Ovary (tissue), 9 donors: ENCODE results near the gene HPCAL1. TPM values are rescaled to one million over a fixed set of nuclear protein-coding genes. Genes with fewer than 3 reads are reported as not detected.

Experiments used
- DNase-seq, 5 donors: peaks; one replicate each; pipeline ENCODE4 v3.0.0-alpha.2; 2019 to 2020
- H3K27ac ChIP-seq, 2 donors: fragments of 200-600 bp; one replicate each; pipeline versions ENCODE4 v1.5.1 to v1.8.0; 2019 to 2022
- H3K27me3 ChIP-seq: fragments of 200-600 bp; one replicate; pipeline ENCODE4 v1.8.0; 2022
- H3K36me3 ChIP-seq: fragments of 200-600 bp; sonication (generic); one replicate; pipeline ENCODE4 v1.5.1; 2019
- H3K4me1 ChIP-seq: one replicate; pipeline ENCODE4 v1.8.1; 2013; ENCODE audit warnings: mild to moderate bottlenecking, moderate library complexity; ENCODE audit not compliant: insufficient read depth
- H3K4me3 ChIP-seq: fragments of 200-600 bp; sonication (generic); one replicate; pipeline ENCODE4 v1.5.1; 2017
- H3K9me3 ChIP-seq, 2 donors: fragments of 200-600 bp in 1 of 2; sonication (generic) in 1 of 2; one replicate each; pipeline versions ENCODE4 v1.5.1 to v1.8.1; 2013 to 2019; ENCODE audit warnings: mild to moderate bottlenecking in 1 of 2, moderate library complexity in 1 of 2
- EP300 ChIP-seq: sonication (generic); formaldehyde crosslinking; IDR thresholded peaks from one replicate; pipeline ENCODE4 v1.6.1; 2017; ENCODE audit warnings: antibody characterized with exemption
- POLR2A ChIP-seq: fragments of 450-650 bp; IDR thresholded peaks from one replicate; pipeline ENCODE4 v1.6.1; 2017; ENCODE audit warnings: antibody characterized with exemption, mild to moderate bottlenecking, moderate library complexity
- WGBS, 3 donors: extraction: QIAGEN DNeasy Blood & Tissue Kit in 1 of 3; methylation state at CpG; one replicate each; pipeline versions ENCODE4 v1.1.5 to v1.1.7; 2013 to 2017; 5-methylcytosine and 5-hydroxymethylcytosine counted together
- intact Hi-C, 4 donors: fragments of 100-400 bp; cut with DNase I; formaldehyde crosslinking; loops; one replicate each; pipeline versions ENCODE4 v1.11.0 to v1.15.1; 2022 to 2023
- polyA plus RNA-seq, 2 donors: library from polyadenylated mRNA; stranded (reverse); fragments of 200-250 nt in 1 of 2; fragments of 350-450 nt in 1 of 2; fragmentation: Illumina TruSeq in 1 of 2; extraction: RNeasy Lipid Tissue Mini Kit (QIAGEN cat#74804) in 1 of 2; gene quantifications; one replicate each; pipeline ENCODE4 v1.2.3, GENCODE V29; 2013 to 2014
- total RNA-seq, 7 donors: library from RNA; depleted of rRNA in 2 of 7; stranded (reverse); fragments of >200 nt in 2 of 7; fragmentation: NEBNext Ultra II Directional in 3 of 7; extraction: Animal tissue kit (Norgen Biotek cat#: 25700) in 3 of 7; gene quantifications; one replicate each; pipeline versions ENCODE4 v1.1.0 to v1.2.4, GENCODE V29; 2016 to 2023
- TF ChIP-seq, protein P1 (sequence below), 3 donors: fragments of 450-650 bp in 2 of 3; fragments of 200-600 bp in 1 of 3; IDR thresholded peaks; one replicate each; pipeline versions ENCODE4 v1.5.1 to v1.8.0; 2016 to 2022; ENCODE audit warnings: antibody characterized with exemption in 3 of 3, mild to moderate bottlenecking in 1 of 3
- donor health status: DM: no; HTN: no; CAD: no; lungs with moderate emphysema.
- donor health status: DM: no; HTN: no; CAD: no.
- donor health status: Bipolar disorder and iron deficiency.
- donor health status: DM: yes; HTN: yes; CAD: no.
- donor health status: DM: no; HTN: no; CAD: no.
- donor health status: DM: yes; HTN: yes; CAD: no.

The HPCAL1 gene
- total and polyA plus RNA-seq, 9 donors: 11.4 to 69.5 (median 18.5) TPM

DNA sequence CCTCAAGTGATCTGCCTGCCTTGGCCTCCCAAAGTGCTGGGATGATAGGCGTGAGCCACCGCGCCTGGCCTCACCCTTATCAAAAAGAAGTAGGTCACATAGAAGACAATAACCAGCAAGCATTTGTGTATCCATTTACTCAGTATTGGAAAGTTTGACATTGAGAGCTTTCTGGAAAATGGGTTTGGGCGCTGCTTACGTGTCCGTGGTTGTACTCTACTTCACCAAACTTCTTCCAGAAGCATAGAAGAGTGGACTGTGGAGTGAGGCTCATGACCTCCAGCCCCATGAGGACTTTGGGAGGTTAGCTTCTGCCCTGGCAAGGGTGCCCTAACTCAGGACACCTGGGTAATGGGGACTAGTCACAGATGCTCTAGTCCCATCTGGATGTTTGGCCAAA is 149.1 kb downstream of the HPCAL1 start:
- no peaks in the 10 kb centered on the region for H3K4me1 ChIP-seq
- no peak overlapping the region for H3K4me3 ChIP-seq
- 96 to 97% (median 96%) methylated on average over 6 of the region's 6 CpGs for WGBS, 3 donors
- intact Hi-C loops: no loop called here
- no peak overlapping the region for H3K27ac ChIP-seq
- DNase-seq: no peak
- H3K9me3 ChIP-seq: no peaks in the 10 kb centered on the region
- no peaks in the 10 kb centered on the region for H3K27me3 ChIP-seq
- TF ChIP-seq POLR2A (no peak), EP300 (no peak)
- TF ChIP-seq, protein P1, sequence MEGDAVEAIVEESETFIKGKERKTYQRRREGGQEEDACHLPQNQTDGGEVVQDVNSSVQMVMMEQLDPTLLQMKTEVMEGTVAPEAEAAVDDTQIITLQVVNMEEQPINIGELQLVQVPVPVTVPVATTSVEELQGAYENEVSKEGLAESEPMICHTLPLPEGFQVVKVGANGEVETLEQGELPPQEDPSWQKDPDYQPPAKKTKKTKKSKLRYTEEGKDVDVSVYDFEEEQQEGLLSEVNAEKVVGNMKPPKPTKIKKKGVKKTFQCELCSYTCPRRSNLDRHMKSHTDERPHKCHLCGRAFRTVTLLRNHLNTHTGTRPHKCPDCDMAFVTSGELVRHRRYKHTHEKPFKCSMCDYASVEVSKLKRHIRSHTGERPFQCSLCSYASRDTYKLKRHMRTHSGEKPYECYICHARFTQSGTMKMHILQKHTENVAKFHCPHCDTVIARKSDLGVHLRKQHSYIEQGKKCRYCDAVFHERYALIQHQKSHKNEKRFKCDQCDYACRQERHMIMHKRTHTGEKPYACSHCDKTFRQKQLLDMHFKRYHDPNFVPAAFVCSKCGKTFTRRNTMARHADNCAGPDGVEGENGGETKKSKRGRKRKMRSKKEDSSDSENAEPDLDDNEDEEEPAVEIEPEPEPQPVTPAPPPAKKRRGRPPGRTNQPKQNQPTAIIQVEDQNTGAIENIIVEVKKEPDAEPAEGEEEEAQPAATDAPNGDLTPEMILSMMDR (IDR thresholded peaks at IDR 0.05): no peak
- H3K36me3 ChIP-seq: no peaks in the 10 kb centered on the region

- WGBS, 3 donors: 71 to 80% (median 77%) methylated on average over 3 of the region's 3 CpGs
- DNase-seq: no peak
- H3K4me1 ChIP-seq: no peaks in the 10 kb centered on the region
- no peak overlapping the region for H3K27ac ChIP-seq
- H3K36me3 ChIP-seq: no peaks in the 10 kb centered on the region
- no peaks in the 10 kb centered on the region for H3K27me3 ChIP-seq
- no peaks in the 10 kb centered on the region for H3K9me3 ChIP-seq
- no peak for TF ChIP-seq EP300
- TF ChIP-seq, protein P1 (IDR thresholded peaks at IDR 0.05): no peak
- TF ChIP-seq POLR2A: no peak
- intact Hi-C loops: no loop called here
- H3K4me3 ChIP-seq: no peak overlapping the region
These were observed 149.6 kb downstream of the HPCAL1 start for GRCh38 chr2:10452312-10452711.

- Histone ChIP-seq H3K27me3 (no peaks in the 10 kb centered on the region), H3K36me3 (no peaks in the 10 kb centered on the region), H3K27ac (no peak overlapping the region), H3K9me3 (no peaks in the 10 kb centered on the region), H3K4me1 (no peaks in the 10 kb centered on the region), H3K4me3 (no peak overlapping the region)
- TF ChIP-seq, protein P1 (IDR thresholded peaks at IDR 0.05): no peak
- no peak for TF ChIP-seq POLR2A
- TF ChIP-seq EP300: no peak
- 84 to 88% (median 87%) methylated on average over 17 of the region's 17 CpGs for WGBS, 3 donors
- DNase-seq: no peak
- intact Hi-C loops: no loop called here
These were observed 150.5 kb downstream of the HPCAL1 start for GRCh38 chr2:10452956-10453904.

GRCh38 chr2:10453905-10454298 is 151.2 kb downstream of the HPCAL1 start:
- Histone ChIP-seq H3K27ac (no peak overlapping the region), H3K4me3 (no peak overlapping the region), H3K4me1 (no peaks in the 10 kb centered on the region), H3K27me3 (no peaks in the 10 kb centered on the region), H3K9me3 (no peaks in the 10 kb centered on the region), H3K36me3 (no peaks in the 10 kb centered on the region)
- TF ChIP-seq, protein P1 (IDR thresholded peaks at IDR 0.05): no peak
- TF ChIP-seq EP300: no peak
- no peak for TF ChIP-seq POLR2A
- intact Hi-C loops: no loop called here
- 90 to 96% (median 91%) methylated on average over 8 to 9 of the region's 9 CpGs for WGBS, 3 donors
- no peak for DNase-seq
